GM19240 (cell line): ENCODE measurements around the gene CHMP1B.
"Not testable (repeated sequence)": the region's sequence is repeated elsewhere in the genome, so short reads cannot be mapped to it uniquely, and the experiment has no call there.

Experiments
- DNase-seq: peaks from one replicate; pipeline ENCODE4 v3.0.0; 2011; ENCODE audit warnings: low spot score; ENCODE audit not compliant: insufficient read length

Gene CHMP1B

DNA sequence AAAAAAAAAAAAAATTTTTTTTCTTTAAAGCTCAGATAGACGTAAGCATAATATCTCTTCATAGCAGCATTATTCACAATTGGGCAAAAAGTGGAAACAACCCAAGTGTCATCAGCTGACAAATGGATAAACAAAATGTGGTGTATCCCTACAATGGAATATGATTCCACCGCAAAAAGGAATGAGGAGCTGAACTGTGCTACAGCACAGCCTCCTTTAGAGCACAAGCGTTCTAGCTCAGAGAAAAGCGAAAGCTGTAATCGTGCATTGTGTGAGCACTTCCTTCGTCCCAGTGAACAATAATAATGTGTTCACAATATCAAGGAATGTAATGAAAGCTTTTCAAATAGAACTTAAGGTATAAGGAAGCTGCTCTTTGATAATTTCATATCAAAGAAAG lies 11.7 kb upstream of the CHMP1B start:
- no peak for DNase-seq

DNA sequence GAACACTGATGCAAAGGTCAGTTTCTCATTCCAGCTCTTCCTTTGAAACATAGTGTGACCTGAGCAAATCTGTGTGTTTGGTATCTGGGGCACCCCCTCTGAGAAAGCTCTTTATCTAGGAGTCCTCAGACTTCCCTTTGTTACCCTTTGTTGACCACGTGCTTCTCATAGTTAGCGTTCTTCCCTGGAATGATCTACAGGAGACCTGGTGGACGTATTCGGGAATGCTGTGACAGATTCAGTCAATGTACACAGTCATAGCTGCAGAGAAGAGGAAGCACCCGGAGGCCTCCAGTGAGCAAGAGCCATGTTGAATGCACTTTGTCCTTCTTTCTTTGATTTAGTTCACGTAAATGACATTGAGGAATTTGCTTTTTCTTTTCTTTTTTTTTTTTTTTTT lies 10.7 kb upstream of the CHMP1B start:
- DNase-seq, result no peak

DNA sequence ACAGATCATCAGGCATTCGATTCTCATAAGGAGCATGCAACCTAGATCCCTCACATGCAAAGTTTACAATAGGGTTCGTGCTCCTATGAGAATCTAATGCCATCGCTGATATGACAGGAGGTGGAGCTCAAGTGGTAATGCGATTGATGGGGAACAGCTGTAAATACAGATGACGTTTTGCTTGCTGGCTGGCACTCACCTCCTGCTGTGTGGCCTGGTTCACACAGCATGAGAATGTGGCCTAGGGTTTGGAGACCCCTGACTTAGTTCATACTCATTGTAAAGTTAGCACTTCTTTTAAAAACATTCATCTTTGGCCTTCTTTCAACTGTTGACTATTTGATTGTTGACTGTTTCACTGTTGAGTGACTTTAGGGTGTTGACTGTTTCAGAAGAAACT lies 8.7 kb upstream of the CHMP1B start:
- no peak for DNase-seq

DNA sequence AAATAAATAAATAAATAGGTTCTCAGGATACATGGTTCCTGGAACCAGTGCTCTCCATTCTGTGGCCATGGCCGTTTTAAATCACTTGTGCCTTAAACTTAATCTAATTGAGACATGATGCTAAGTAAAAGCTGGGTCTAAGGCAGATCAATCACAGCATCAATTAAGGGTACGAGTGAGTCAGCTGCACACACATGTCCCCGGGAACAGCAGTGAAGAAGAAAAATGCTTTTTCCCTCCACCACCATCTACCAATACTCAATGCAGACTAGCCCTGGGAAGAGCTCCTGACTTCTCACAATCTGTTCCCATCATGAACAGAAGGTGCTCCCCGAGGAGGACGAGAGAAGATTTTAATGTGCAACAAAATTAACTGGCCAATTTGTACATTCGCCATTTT lies 6.8 kb upstream of the CHMP1B start:
- DNase-seq, result no peak

GRCh38 chr18:11845654-11846053 lies 5.6 kb upstream of the CHMP1B start:
- no peak for DNase-seq

DNA sequence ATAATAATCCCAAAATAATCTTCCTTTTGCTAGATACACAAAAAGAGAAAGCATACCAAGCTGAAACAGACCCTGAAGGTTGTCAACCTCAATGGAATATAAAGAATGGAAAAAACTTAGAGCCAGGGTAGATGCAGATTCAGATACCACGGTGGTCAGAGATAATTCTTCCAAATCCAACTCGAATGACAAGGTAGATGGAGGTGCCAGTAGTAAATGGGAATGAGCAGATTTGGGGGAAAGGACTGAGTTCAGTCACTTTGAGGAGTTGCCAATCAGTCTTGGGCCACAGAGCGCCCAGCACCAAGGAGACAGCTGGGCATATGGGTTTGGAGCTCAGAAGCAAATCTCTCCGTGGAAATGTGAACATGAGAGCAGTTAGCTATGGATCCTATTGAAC lies 3.4 kb upstream of the CHMP1B start:
- DNase-seq, result no peak

GRCh38 chr18:11849279-11849678 lies 1.9 kb upstream of the CHMP1B start:
- DNase-seq, result no peak

DNA sequence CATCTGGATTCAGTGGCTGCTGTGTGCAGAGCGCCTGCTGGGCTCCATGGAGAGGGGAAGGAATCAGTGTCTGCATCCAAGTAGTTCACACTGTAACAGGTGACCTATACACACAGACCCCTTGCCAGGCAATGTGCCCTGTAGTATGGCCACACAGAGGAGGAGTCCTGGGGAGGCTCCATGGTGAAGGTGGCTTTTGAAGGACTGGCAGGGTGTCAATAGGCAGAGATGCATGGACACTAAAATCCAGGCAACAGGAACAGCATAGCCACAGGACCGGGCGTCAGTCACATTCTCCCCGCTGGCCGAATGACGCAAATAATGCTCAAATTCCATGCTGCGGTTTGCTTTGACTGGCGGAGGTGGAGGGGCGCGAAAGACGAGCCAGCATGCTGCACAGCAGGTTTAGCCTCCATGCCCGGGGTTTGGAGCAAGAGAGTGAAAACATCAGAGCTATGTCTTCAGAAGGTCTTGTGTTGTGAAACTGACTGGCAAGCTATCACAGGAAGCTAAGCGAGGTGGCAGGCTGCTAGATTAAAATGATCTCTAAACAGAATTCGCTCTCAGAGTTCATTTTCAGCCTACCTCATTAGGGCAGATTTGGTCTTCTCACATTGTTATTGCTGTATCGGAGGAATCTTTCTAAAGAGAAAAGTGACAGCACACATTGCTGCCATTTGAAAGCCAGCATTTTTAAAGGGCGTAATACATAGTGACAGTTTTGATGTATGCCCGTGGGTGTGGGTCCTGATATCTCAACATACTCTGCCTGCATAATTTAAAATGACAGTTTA lies 1.2 kb upstream of the CHMP1B start:
- DNase-seq, result no peak

GRCh38 chr18:11850821-11851145 lies 430 bp upstream of the CHMP1B start:
- no peak for DNase-seq

- no peak for DNase-seq
These were observed 659 bp downstream of the CHMP1B start for GRCh38 chr18:11851806-11852337.

- not testable (repeated sequence) for DNase-seq
These were observed 3.3 kb downstream of the CHMP1B start for GRCh38 chr18:11854554-11854953.

GRCh38 chr18:11857177-11857887 lies 6.1 kb downstream of the CHMP1B start:
- DNase-seq, result no peak

DNA sequence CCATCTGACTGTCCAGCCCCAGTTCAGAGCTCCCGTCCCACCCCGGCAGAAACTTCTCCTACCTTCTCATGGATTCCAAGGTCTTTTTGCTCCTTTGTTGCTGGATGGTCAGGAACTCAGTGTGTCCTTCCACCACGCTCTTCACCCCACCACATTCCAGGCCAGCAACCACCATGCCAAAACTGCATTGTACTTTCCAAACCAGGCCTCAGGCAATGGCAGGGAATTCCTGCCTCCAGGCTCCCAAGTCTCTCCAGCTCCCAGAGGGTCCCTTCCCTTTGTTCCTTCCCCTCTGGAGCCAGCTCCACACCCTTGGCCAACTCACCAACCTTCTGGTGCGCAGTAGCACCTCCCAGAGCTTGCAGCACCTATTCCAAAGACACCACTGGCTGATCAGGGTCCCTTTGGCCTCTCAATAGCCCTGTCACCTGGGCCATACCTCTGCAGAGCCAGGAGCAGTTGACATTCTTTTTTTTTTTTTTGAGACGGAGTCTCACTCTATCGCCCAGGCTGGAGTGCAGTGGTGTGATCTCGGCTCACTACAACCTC lies 8.1 kb downstream of the CHMP1B start:
- DNase-seq, result no peak

GRCh38 chr18:11859903-11860407 lies 8.7 kb downstream of the CHMP1B start:
- no peak for DNase-seq

GRCh38 chr18:11860594-11861450 lies 9.6 kb downstream of the CHMP1B start:
- DNase-seq, result no peak

DNA sequence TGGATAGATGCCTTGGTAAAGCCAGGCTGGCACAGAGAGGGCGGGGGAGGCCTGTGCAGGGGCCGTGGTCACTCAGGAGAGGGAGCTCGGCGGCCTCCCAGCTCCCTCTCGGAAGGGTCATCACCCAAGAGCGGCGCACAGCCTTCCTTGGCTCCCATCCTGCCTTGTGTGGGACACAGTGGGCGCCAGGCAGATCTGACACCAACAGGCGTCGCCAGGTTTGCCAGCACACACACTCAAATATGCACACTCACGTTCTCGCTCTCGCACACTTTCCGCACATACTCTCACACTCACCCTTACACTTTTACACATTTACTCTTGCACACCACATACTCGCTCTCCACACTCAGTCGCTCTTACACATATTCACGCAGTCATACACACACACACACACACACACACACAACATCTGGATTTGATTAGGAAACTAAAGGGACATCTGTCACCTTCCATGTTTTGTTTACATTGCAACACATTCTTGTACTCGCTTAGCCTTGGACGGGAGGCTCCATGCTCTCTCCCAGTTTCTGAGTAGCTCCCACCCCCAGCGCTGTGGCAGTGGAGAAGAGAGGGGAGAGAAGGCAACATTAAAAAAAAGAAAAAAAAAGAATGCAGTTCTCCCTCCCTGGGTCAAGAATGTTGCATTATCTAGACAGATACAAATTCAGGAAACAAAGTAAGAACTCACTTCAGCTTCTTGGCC lies 10.5 kb downstream of the CHMP1B start:
- no peak for DNase-seq

DNA sequence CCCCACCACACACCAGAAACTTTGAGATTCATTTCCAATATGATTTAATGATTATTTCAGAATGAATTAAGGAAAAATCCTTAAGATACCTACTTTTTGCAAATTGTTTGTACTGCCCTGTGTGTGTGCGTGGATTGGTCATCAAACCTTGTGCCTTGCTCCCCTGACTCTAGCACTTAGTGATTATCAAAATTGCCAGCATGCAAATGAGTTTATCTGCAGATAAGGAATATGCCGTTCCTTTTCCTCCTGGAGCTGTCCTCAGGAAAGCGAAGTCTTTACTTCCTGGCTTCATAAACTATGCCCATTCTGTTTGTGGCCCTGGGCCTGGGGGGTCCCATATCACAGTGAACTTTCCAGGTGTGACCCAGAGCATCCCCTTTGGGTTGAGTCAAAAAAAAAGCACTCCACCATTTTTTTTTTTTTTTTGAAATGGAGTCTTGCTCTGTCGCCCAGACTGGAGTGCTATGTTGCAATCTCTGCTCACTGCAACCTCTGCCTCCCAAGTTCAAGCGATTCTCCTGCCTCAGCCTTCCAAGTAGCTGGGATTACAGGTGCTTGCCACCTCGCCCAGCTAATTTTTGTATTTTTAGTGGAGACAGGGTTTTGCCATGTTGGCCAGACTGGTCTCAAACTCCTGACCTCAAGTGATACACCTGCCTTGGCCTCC lies 11.4 kb downstream of the CHMP1B start:
- no peak for DNase-seq

DNA sequence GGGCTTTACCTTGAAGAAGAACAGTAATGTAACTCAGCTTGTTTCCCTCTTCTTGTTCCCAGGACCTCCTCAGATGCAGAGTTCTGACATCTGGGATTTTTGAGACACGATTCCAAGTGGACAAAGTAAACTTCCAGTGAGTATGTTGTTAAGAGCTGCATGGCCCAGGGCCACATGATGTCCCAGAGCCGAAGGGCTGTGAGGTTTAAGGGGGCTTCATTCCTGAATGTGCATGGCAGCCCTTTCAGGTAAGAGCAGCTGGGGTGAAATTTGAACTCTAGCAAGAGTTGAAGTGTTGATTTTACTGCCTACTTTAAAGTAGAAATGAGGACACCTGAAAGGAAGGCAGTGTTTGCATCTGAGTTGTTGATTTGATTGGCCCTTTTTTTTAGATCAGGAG lies 13.3 kb downstream of the CHMP1B start:
- DNase-seq, result no peak

- no peak for DNase-seq
These were observed 13.9 kb downstream of the CHMP1B start for GRCh38 chr18:11865071-11865470.

GRCh38 chr18:11866329-11866728 lies 15.1 kb downstream of the CHMP1B start:
- DNase-seq, result no peak
